Fibroblast of villous mesenchyme (primary cell): Measurements from ENCODE around the gene TBC1D22A. TPM values are rescaled to one million over a fixed set of nuclear protein-coding genes. Genes with fewer than 3 reads are reported as not detected.
A peak's percentile ranks its signal among the peaks of the same experiment; 100 is the strongest.

Source experiments
- DNase-seq: peaks from one replicate; pipeline ENCODE4 v3.0.0-alpha.2; 2010; ENCODE audit warnings: low read depth
- H3K4me3 ChIP-seq: 2 replicates; pipeline ENCODE4 v1.5.1; 2011; ENCODE audit warnings: low read depth, mild to moderate bottlenecking, low read length
- CTCF ChIP-seq: IDR thresholded peaks from 2 replicates; pipeline ENCODE4 v1.5.1; 2012; ENCODE audit warnings: low read depth, mild to moderate bottlenecking, low read length; ENCODE audit not compliant: insufficient read depth
- total RNA-seq: library from RNA; depleted of rRNA; stranded (reverse); fragments of >200 nt; gene quantifications from 2 replicates; pipeline ENCODE4 v1.2.3, GENCODE V29; 2012

Gene TBC1D22A
- total RNA-seq, 1 donor: 12.5 TPM

DNA sequence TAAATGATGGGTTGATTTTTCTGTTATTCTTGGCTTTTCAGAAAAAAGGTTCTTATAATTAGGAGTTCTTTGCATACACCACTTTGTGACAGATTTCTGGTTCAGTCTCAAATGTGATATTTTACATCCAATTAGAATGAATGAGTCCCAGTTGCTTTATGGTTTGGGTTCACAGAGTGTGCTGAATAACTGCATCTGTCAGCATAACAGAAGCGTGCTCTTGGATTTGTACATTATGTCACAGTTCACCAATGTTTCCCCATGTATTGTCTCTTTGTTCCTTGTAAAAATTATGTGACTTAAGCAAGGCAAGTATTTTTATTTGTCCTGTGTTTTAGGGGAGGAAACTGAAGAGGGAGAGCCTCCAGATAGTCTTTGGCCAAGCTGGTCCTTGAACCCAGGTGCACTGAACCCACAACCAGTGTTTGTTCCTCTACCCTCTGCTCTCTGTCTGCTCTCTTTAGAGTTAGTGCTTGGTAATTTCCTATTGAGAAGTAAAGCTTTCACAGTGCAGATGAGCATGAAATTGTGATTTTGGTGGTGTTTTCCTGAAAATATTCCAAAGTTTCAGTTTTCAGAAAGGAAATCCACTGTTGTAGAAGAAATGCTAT, 107.5 kb downstream of the TBC1D22A start:
- no peak for DNase-seq
- no peak overlapping the region for H3K4me3 ChIP-seq
- no peak for TF ChIP-seq CTCF

- no peak for TF ChIP-seq CTCF
- no peak overlapping the region for H3K4me3 ChIP-seq
- no peak for DNase-seq
These were observed 109.4 kb downstream of the TBC1D22A start for GRCh38 chr22:46871826-46872225.

DNA sequence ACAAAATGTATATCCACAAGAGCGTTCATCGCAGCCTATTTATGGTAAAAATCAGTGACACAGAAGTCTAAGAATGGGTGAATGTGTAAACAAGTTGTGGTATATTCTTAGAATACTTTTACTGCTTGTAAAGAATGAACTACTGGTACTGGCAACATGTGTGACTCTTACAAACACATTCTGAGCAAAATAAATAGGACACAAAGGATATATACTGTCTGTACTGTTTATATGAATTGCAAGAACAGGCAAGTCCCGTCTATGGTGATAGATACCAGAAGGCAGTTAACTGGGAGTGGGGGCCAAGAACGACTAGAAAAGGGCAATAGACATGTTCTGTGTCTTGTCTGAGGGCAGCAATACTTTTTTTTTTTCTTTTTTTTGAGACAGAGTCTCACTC, 112.6 kb downstream of the TBC1D22A start:
- no peak for TF ChIP-seq CTCF
- peak; percentile 27 for DNase-seq
- H3K4me3 ChIP-seq: no peak overlapping the region

DNA sequence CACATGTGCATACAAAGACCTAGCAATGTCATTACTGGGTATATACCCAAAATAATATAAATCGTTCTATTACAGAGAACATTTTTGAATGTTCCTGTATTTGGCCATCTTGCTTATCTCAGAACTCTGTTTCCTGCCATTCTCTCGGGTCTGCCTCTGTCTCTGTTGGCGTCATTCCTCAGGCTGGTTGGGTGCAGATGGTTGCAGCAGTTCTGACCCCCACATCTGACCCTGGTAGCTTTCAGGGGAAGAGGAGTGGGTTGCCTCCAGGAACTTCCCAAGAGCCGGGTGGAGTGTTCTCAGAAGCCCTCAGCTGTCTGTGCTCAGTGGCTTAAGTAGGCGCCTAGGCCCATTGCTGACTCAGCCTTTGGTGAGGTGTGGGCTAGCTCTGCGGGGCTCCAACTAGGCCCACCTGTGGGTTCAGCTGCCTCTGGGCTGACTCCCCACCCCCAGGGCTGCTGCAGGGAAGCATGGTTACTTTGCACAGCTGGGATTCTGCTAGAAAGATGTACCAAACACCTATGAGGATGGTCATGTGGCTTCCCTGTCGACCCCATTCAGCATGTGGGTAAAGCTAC, 114.0 kb downstream of the TBC1D22A start:
- no peak for TF ChIP-seq CTCF
- H3K4me3 ChIP-seq: no peak overlapping the region
- DNase-seq: no peak

DNA sequence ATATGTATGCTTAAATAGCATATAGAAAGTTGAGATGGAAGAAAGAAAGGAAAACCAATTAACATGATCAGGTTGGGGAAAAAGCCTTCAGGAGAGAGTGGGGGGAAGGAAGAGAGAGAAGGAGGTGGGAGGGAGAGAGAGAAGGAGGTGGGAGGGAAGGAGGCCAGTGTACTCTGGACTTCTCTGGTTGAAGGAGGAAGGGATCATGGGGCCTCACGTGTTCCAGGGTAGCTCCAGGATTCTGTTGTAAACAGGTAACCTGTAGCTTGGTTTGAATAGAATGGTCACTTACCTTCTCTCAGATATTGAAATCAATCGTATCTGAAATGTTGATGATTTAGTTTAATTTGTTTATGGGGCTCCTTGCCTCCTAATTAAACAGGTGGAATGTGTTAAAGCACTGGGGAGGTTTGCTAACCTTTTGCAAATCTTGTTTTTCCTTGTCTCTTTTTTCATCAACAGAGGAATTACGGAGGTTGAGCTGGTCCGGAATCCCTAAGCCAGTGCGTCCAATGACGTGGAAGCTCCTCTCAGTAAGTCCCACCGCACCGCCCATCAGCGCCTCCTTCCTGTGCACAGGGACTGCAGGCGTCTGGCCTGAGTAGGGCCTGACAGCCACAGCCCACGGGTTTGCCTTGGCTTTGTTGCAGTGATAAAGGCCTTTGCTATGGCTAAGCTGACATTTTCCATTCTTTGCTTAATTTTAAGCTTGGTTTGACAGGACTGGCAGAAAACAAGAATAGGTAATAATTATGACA, 115.9 kb downstream of the TBC1D22A start:
- no peak for DNase-seq
- TF ChIP-seq CTCF: no peak

GRCh38 chr22:46879083-46879482, 116.6 kb downstream of the TBC1D22A start:
- TF ChIP-seq CTCF: no peak
- H3K4me3 ChIP-seq: no peak overlapping the region
- no peak for DNase-seq

More for the DNA sequence above, 115.9 kb downstream of the TBC1D22A start:
- no peak overlapping the region for H3K4me3 ChIP-seq
